Activated B cell treated with CpG ODN at 0.5 μM for 24 hours (primary cell): Measurements from ENCODE around the gene DCAF12. TPM values are rescaled to one million over a fixed set of nuclear protein-coding genes. Genes with fewer than 3 reads are reported as not detected.

Experiments used
- ATAC-seq: fragments of 200-7000 bp; cut with Tn5 transposase; one replicate; pipeline ENCODE4 v1.10.0; 2021; ENCODE audit warnings: low read depth, mild to moderate bottlenecking, moderate library complexity
- CTCF ChIA-PET: fragments of 350-600 bp; sonication (Branson Sonifier 250); formaldehyde crosslinking; loops from one replicate; lab custom pipeline; 2021; ENCODE audit warnings: antibody characterized with exemption; lab: Charles Lee
- POLR2A ChIA-PET: fragments of 350-600 bp; sonication (Branson Sonifier 250); formaldehyde crosslinking; loops from one replicate; lab custom pipeline; 2021; ENCODE audit warnings: antibody characterized with exemption; lab: Charles Lee
- DNase-seq: peaks from one replicate; pipeline ENCODE4 v3.0.0; 2022
- H3K27ac Mint-ChIP-seq: one replicate; pipeline ENCODE4 v1.8.0; 2020; ENCODE audit warnings: mixed read lengths
- H3K27me3 Mint-ChIP-seq: one replicate; pipeline ENCODE4 v1.8.0; 2021; ENCODE audit warnings: mixed read lengths
- H3K36me3 Mint-ChIP-seq: one replicate; pipeline ENCODE4 v1.8.0; 2021; ENCODE audit warnings: low read depth, mixed read lengths
- H3K4me1 Mint-ChIP-seq: one replicate; pipeline ENCODE4 v1.8.0; 2021; ENCODE audit warnings: mixed read lengths
- H3K4me3 Mint-ChIP-seq: one replicate; pipeline ENCODE4 v1.8.0; 2020; ENCODE audit warnings: mild to moderate bottlenecking, mixed read lengths
- H3K9me3 Mint-ChIP-seq: one replicate; pipeline ENCODE4 v1.8.0; 2020; ENCODE audit warnings: mixed read lengths
- intact Hi-C: fragments of 100-400 bp; cut with micrococcal nuclease; formaldehyde crosslinking; loops from one replicate; pipeline ENCODE4 v1.15.1; 2024
- total RNA-seq: library from RNA; stranded (reverse); gene quantifications from 2 replicates; pipeline ENCODE4 v1.2.3, GENCODE V29; 2022
- TF ChIP-seq, protein P1 (sequence below): fragments of 200-600 bp; IDR thresholded peaks from one replicate; pipeline ENCODE4 v1.8.0; 2022; ENCODE audit warnings: antibody characterized with exemption, mild to moderate bottlenecking

DCAF12 gene
- total RNA-seq, 1 donor from 2014 or later, result 3.8 TPM

DNA sequence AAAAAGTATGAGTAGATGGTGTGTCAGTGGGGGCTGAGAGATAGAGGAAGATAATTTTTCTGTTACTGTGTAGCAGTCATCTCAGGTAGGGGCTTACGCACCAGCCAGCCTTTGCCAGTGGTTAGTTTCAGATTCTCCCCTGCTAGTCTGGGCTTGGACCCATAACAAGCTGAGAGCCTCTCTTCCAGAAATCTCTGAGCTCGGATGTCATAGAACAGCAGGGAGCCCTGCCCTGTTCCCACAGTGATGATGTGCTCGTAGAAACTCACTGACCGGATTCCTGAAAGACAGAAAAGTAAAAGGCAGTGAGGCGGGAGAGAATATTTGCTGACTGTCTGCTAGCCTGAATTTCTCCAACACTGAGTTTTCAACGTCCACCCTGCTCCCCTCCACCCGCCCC lies 37.2 kb downstream of the DCAF12 start:
- CTCF ChIA-PET, result no interaction called here
- TF ChIP-seq, protein P1, sequence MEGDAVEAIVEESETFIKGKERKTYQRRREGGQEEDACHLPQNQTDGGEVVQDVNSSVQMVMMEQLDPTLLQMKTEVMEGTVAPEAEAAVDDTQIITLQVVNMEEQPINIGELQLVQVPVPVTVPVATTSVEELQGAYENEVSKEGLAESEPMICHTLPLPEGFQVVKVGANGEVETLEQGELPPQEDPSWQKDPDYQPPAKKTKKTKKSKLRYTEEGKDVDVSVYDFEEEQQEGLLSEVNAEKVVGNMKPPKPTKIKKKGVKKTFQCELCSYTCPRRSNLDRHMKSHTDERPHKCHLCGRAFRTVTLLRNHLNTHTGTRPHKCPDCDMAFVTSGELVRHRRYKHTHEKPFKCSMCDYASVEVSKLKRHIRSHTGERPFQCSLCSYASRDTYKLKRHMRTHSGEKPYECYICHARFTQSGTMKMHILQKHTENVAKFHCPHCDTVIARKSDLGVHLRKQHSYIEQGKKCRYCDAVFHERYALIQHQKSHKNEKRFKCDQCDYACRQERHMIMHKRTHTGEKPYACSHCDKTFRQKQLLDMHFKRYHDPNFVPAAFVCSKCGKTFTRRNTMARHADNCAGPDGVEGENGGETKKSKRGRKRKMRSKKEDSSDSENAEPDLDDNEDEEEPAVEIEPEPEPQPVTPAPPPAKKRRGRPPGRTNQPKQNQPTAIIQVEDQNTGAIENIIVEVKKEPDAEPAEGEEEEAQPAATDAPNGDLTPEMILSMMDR, result no peak
- ATAC-seq, result no peak
- intact Hi-C loops, result no loop called here
- POLR2A ChIA-PET, result no interaction called here
- no peaks in the 10 kb centered on the region for H3K36me3 Mint-ChIP-seq
- DNase-seq, result no peak
- no peaks in the 10 kb centered on the region for H3K4me1 Mint-ChIP-seq
- peaks cover 18% of the 10 kb centered on the region for H3K27me3 Mint-ChIP-seq
- H3K9me3 Mint-ChIP-seq, result no peaks in the 10 kb centered on the region
- no peak overlapping the region for H3K4me3 Mint-ChIP-seq
- H3K27ac Mint-ChIP-seq, result no peak overlapping the region

DNA sequence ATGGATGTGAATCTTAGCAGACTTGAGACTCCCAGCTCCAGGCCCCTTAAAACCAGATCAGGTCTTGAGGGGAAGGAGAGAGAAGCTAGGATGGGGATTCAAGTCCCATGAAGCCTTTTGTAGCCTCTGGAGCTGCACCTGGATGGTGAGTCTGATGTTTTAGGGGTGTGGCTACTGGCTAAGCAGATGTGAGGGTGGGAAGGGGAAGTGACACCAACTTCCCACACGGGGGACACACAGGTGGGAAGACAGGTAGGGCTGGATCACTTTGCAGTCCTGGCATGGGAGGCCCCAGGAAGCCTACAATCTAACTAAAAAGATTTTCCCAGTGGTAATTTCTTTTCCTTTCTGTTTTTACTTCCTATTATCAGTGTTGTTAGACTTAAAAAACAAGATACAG lies 39.1 kb downstream of the DCAF12 start:
- ChIA-PET POLR2A (no interaction called here), CTCF (no interaction called here)
- peaks cover 11% of the 10 kb centered on the region for H3K27me3 Mint-ChIP-seq
- no peaks in the 10 kb centered on the region for H3K9me3 Mint-ChIP-seq
- no peaks in the 10 kb centered on the region for H3K36me3 Mint-ChIP-seq
- H3K4me3 Mint-ChIP-seq, result no peak overlapping the region
- H3K27ac Mint-ChIP-seq, result no peak overlapping the region
- no peak for DNase-seq
- no peak for ATAC-seq
- H3K4me1 Mint-ChIP-seq, result no peaks in the 10 kb centered on the region
- TF ChIP-seq, protein P1, result no peak
- intact Hi-C loops, result no loop called here

DNA sequence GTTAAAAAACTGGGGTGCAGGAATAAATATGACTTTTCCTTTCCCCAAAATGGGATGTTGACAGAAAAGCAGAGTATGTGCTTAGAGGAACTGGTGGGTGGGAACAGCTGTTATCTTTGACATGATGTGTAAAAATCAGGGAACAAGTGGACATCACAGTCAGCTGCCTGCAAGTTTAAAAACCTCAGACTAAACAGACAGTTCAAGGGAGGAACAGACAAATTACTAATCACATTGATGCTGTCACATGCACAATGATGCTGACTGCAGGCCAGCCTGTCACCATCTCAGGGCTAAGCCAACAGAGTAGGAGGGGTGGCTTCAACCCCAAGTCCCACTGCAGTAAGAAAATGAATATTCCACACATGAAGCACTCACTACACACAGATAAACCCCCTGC lies 39.6 kb downstream of the DCAF12 start:
- DNase-seq (no peak), ATAC-seq (no peak)
- Mint-ChIP-seq H3K27me3 (peaks cover 10% of the 10 kb centered on the region), H3K27ac (no peak overlapping the region), H3K4me3 (no peak overlapping the region), H3K9me3 (no peaks in the 10 kb centered on the region), H3K36me3 (no peaks in the 10 kb centered on the region), H3K4me1 (no peaks in the 10 kb centered on the region)
- TF ChIP-seq, protein P1, result no peak
- ChIA-PET CTCF (no interaction called here), POLR2A (no interaction called here)
- intact Hi-C loops, result no loop called here

DNA sequence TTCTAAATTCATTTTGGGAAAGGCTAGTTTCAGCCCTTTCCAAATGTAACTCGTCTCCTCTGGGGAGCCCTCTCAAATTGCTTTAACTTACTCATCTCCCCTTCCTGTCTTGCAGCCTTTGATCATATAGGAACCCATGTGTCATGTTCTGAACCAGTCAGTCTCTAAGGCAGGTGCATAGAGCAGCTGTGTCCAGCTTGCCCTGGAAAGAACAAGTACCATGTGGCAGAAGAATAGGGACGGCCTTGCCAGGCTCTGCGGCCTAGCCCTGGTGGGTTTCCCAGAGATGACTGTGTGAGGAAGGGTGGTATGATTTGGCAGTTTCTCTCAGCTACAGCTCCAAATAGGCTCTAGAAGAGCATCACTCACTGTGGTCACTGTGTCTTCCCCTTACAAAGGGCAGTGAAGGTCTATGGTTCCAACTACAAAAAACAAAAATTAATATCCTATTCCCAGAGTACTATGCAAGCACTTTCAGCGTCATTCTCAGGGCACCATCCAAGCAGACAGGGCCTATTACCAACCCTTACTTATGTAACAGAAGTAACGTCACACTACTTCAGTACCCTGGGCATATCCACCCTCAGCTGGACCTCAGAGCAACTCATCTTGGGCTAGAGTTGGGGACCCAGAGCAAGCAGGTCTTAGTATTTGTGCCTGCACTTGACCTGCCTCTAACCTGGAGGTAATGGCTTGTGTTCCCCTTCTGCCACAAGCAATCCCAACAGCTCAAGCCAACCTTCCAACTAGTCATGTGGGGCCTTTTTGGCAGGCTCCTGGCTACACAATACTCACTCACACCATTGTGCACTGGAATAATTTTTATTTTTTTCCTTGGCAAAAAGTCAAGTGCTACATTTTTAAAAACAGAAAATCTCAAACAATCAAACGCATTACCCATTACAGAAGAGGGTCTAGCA lies 40.7 kb downstream of the DCAF12 start:
- DNase-seq (no peak), ATAC-seq (no peak)
- CTCF ChIA-PET, result no interaction called here
- no peaks in the 10 kb centered on the region for H3K9me3 Mint-ChIP-seq
- peaks cover 9% of the 10 kb centered on the region for H3K27me3 Mint-ChIP-seq
- no peaks in the 10 kb centered on the region for H3K4me1 Mint-ChIP-seq
- no peak overlapping the region for H3K4me3 Mint-ChIP-seq
- no peaks in the 10 kb centered on the region for H3K36me3 Mint-ChIP-seq
- no peak overlapping the region for H3K27ac Mint-ChIP-seq
- intact Hi-C loops, result no loop called here
- TF ChIP-seq, protein P1, result no peak
- POLR2A ChIA-PET, result no interaction called here

DNA sequence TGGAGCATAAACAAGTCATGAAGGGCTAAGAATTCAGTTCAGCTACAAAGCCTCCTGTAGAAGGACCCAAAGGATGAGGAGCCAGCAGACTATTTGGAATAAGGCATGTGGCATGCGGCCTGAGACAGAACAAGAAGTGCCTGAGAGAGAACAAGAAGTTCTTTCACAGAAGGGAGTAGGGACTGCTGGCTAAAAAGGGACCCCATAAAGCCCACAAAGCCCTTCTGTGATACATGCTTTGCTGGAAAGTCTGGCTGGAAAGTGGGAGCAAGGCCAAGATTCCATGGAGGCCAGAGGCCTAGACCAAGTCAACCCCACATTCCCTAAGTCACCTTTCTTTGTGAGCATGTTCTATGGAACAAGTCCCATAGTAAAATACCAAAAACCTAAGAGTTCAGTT lies 41.9 kb downstream of the DCAF12 start:
- H3K27ac Mint-ChIP-seq, result no peak overlapping the region
- ChIA-PET POLR2A (no interaction called here), CTCF (no interaction called here)
- TF ChIP-seq, protein P1, result no peak
- H3K27me3 Mint-ChIP-seq, result peaks cover 7% of the 10 kb centered on the region
- no peak for ATAC-seq
- H3K4me1 Mint-ChIP-seq, result no peaks in the 10 kb centered on the region
- intact Hi-C loops, result no loop called here
- H3K36me3 Mint-ChIP-seq, result no peaks in the 10 kb centered on the region
- H3K4me3 Mint-ChIP-seq, result no peak overlapping the region
- DNase-seq, result no peak
- H3K9me3 Mint-ChIP-seq, result no peaks in the 10 kb centered on the region
